ENCODE results near the gene TBXAS1.

DNA sequence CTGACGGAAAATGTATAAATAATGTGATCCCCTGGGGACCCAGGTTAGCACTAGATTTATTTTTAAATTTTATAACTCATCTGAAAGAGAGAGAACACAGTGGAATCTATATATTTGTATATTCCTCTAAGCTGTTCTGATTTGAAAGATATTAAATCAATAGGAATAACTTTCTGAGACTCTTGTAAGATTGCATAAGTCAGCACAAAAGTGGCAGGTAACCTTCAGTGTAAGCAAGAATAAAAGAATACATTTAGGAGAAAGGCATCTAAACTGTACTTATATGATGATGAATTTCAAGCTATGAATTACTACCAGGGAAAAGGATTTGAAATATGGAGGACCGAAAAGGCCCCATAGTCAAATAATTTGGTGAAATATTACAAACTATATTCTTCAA is 112.8 kb downstream of the TBXAS1 start:
- TF ChIP-seq, protein P1, sequence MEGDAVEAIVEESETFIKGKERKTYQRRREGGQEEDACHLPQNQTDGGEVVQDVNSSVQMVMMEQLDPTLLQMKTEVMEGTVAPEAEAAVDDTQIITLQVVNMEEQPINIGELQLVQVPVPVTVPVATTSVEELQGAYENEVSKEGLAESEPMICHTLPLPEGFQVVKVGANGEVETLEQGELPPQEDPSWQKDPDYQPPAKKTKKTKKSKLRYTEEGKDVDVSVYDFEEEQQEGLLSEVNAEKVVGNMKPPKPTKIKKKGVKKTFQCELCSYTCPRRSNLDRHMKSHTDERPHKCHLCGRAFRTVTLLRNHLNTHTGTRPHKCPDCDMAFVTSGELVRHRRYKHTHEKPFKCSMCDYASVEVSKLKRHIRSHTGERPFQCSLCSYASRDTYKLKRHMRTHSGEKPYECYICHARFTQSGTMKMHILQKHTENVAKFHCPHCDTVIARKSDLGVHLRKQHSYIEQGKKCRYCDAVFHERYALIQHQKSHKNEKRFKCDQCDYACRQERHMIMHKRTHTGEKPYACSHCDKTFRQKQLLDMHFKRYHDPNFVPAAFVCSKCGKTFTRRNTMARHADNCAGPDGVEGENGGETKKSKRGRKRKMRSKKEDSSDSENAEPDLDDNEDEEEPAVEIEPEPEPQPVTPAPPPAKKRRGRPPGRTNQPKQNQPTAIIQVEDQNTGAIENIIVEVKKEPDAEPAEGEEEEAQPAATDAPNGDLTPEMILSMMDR (IDR thresholded peaks at IDR 0.05; ENCODE audit: control extremely low read depth in 1 of 3, insufficient read depth in 1 of 3, low read depth in 1 of 3, low read length in 3 of 3): no peak
- TF ChIP-seq, protein P2, sequence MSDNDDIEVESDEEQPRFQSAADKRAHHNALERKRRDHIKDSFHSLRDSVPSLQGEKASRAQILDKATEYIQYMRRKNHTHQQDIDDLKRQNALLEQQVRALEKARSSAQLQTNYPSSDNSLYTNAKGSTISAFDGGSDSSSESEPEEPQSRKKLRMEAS (IDR thresholded peaks at IDR 0.05): no peak
- TF ChIP-seq EGR1 (IDR thresholded peaks at IDR 0.05; ENCODE audit: borderline replicate concordance, low read depth, low read length): no peak

Data from H1 (cell line).